Measurements from ENCODE around the gene TSHR.
"Not testable (repeated sequence)": the region's sequence is repeated elsewhere in the genome, so short reads cannot be mapped to it uniquely, and the experiment has no call there.

DNA sequence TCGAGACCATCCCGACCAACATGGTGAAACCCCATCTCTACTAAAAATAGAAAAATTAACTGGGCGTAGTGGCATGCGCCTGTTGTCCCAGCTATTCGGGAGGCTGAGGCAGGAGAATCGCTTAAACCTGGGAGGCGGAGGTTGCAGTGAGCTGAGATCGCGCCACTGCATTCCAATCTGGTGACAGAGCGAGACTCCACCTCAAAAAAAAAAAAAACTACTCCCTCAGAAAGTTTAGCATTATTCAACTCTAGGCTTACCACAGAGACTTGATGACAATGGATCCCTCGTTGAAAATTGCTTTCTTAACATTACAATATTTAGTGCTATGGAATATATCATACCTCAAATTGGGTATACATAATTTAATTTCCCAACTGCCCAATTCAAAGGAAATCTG lies 43.4 kb upstream of the TSHR start:
- TF ChIP-seq EZH2 (IDR thresholded peaks at IDR 0.05); POLR2AphosphoS5 (IDR thresholded peaks at IDR 0.05; ENCODE audit: borderline replicate concordance, low read depth, low read length): not testable (repeated sequence)

Measured in SK-N-MC (cell line).